GM19328 (cell line): ENCODE data around the gene TPP1.

Experiments used
- ATAC-seq: cut with Tn5 transposase; IDR thresholded peaks from one replicate; pipeline ENCODE4 v1.9.1; 2021; ENCODE audit warnings: mild to moderate bottlenecking, moderate library complexity; ENCODE audit not compliant: unreplicated experiment

TPP1 gene

DNA sequence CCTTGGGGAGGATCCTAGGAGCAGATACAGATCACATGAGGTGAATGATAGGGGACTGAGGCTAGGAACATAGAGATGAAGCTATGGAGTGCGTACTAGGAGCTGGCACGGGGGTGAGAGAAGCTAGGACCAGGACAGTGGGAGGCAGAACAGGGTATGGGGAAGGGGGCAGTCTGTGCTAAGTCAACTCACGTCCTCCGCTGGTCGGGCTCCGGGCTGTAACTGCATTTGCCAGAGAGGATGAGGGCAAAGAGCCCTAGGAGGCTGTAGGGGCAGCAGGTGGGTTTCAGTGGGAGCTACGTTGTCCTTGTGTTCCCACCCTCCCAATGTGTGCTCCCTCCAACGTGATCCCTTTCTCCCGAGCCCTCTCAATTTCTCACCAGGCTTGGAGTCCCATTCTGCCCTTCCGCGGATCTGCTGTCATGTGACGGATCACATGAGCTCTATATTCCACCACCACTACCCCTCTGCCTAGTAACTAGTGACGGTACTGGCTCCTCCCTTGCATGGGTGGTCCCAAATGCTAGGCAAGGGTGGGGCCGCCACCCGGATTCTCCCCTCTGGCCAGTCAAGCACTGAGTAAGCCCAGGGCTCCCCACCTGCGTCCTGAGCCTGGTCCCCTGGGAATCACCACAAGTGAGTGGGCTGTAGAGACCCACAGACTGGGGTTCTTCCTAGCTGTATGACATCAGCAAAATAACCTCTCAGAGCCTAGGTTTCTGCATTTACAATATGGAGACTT lies at the start of gene TPP1:
TSS of gene TPP1 (minus strand) at position 419 of the 742 bp plus-strand sequence. CDS start at position 397, 22 bp downstream.
- ATAC-seq: peak; percentile 99

DNA sequence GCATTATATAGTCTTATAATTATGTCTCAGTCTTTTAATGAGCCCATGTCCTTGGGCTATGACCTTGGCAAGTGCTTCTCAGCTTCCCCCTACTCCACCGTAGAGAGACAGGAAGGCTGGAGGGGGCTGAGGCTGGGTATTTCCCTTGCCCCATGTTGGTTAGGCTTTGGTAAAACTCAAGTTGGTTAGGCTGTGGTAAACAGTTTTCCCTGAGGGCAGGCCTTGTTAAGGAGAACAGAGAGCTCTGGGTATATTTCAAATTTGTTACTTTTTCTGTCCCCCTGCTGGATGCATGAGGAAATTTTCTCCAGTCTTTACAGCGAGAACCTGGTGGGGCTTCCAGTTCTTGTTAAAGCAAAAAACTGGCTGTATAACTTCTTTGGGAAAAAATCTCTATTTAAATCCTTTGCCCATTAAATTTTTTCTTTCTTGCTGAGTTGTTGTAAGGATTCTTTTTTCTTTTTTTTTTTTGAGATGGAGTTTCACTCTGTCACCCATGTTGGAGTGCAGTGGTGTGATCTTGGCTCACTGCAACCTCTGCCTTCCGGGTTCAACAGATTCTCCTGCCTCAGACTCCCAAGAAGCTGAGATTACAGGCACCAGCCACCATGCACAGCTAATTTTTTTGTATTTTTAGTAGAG lies 48.6 kb upstream of the TPP1 start:
- ATAC-seq: peak; percentile 69

DNA sequence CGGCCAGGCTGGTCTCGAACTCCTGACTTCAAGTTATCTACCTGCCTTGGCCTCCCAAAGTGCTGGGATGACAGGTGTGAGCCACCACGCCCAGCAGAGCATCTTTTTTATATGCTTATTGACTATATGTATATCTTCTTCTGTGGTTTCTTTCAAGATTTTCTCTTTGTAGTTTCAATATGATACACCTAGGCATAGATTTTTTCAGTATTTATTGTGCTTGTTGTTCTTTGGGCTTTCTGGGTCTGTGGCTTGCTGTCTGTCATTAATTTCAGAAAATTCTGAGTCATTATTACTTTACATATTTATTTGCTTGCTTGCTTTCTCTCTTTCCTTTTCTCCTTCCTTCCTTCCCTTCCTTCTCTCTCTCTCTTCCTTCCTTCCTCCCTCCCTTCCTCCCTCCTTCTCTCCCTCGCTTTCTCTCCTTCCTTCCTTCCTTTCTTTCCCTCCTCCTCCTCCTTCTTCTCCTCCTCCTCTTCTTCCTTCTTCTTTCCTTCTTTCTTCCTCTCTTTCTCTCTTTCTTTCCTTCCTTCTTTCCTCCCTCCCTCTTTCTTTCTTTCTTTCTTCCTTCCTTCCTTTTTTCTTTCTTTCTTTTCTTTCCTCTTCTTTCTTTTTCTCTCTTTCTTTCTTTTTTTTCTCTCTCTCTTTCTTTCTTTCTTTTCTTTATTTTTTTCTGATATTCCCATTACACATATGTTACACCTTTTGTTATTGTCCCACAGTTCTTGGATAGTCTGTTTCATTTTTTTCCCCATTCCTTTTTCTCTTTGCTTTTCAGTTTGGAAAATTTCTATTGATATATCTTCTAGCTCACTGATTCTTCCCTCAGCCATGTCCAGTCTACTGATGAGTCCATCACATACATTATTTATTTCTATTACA lies 47.3 kb upstream of the TPP1 start:
- no peak for ATAC-seq

DNA sequence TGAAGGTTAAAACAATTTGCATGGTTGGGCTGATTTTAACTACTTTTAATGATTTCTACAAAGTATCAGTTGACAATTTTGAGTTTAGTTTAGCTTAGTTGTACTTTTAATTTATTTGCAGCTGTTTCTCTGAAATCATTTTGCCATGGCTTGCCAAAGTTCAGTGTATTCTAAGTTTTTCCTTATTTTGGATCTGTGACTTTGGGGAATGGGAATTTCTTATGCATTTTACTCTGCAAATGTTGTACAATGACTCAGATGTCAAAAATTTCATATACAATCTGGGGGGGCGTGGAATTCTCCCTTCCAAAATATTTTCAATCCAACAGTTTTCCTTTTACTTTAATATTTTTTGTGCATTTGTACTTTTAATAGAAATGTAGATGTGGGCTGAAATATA lies 45.3 kb upstream of the TPP1 start:
- no peak for ATAC-seq

DNA sequence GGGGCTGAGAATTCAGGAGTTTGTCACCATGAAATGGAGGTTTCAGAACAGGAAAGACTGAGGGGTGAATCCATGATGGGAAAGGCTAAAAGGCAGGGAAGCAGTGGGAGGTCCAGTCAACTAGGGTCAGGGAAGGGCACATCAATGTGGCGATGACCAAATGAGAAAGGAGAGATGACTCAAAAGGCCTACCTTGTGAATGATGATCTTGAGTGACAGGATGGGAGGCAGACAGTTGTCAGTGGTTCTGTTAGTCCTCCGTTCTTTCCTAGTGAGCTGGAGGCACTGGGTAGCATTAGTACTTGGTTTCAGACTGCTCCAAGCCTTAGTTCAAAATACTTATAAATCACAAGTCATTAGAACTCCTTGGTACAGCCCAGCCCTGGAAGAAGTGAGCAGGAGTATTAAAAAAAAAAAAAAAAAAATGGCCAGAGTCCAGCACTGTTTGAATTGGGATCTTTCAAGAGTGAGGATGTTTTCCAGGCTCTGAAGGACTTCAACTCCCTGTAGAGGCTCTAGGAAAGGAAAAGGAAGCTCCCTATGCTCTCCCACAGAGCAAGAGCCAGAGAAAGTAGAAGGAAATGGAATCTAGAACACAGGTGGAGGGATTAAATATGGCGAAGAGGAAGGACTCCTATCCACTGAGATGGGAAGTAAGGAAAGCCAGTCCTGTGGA lies 44.7 kb upstream of the TPP1 start:
- no peak for ATAC-seq

DNA sequence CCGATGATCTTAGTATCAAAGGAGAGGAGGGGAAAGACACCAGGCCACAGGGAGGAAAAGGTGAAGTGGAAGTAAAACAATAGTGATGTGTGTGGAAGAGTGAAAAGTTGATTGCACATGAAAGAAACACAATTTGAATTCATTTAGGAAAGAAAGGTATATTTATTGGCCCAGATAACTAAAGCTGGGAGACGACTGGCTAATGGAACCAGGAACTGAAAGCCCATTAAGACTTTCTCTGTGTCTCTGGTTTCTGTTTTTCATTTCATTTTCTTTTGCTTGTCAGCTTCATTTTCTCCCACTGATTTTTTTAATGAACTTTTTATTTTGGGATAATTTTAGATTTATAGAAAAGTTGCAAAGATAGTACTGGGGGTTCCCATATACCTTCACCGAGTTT lies 41.5 kb upstream of the TPP1 start:
- ATAC-seq: no peak

DNA sequence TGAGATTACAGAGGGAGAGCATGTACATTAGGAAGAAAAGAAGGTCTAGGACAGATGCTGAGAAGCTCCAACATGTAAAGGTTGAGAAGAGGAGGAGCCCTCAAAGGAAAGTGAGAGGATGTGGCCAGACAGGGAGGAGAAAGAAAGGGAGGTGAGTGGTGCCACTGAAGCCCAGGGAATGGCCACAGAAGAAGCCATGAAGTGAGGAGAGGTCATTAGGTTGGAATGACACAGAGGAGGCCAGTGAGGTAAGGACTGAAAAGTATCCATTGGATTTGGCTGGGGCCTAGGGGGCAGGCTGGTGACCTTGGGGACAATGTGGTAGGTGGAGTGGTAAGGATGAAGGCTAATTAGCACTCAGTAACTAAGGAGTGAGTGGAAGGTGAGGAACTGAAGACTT lies 39.4 kb upstream of the TPP1 start:
- ATAC-seq: no peak

DNA sequence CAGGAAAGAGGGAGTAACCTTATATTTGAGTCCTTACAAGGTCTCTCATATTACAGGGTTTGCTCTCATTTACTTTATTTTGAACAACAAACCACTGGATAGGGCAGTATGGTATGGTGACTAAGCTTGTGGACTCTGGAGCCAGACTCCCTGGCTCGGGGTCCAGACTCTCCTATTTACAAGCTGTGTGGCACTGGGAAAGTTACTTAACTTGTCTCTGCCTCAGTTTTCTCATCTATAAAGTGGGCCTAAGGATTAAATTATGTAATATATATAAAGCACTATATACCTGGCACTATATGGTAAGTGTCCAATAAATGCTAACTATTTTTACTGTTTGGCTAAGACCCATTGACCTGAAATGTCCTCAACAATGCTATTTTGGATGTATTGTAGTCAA lies 38.1 kb upstream of the TPP1 start:
- no peak for ATAC-seq

DNA sequence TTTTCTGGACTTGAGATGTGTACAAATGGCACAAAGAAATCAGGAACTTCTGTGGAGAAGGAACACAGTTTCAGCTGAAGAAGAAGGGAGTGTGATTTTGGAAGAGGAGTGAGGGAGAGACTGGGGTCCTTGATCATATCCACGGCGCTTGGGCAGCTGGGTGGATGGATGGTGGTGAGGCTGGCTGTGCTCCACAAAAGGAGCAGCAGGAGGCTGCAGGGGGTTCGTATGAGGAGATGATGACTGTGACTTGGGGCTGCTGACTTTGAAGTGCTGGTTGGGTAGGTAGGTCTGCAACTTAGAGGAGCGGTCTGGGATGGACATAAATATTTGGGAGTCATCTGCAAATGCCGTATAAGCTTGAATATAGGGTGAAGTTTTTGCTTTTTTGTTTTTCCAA lies 37.7 kb upstream of the TPP1 start:
- ATAC-seq: no peak

DNA sequence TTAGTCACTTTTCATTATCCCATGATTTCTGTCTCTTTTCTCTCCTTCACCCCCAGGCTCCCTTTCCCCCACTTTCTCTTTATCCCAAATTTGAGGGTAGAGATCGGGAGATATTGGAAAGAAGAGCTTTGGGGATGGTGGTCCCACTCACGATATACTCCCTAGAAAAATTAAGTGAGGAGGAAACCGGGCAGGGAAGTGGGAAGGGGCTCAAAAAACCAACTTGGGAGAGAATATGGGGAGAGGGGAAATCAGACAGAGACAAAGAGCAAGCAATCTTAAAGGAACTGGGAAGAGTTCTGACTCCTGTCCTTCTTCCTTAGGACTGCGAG lies 37.3 kb upstream of the TPP1 start:
- ATAC-seq: no peak

DNA sequence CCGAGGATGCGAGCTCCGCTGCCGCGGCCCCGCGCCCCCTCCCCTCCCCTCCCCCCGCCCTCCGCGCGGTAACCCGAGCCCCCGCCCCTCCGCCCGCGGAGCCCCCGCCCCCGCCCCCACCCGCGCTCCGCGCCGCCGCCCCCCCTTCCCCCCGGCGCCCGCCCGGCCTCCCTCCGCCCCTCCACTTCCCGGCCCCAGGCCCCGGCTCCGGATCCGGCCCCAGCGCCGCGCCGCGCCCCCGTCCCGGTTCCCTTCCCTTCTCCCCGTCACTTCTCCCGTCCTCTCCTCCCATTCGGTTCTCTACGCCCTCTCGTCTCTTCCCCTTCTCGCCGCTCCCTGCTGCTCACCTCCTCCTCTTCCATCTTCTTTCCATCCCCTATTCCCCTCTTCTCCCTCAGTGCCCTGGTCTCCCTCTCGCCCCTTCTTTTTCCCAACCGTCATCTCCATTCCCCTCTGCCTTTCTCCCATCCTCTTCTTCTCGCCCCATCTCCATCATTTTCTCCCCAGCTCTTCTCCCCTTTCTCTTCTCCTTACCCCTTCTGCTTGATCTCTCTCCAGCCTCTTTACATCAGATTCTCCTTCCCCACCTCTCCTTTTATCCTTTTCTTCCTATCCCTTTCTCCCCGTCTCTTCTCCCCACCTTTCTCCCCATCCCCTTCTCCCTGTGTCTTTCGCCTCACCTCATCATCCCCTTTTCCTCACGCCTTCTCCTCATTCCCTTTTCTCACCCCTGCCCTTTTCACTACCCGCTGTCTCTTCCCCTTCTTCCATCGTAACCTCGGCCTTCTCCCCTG lies 36.8 kb upstream of the TPP1 start, which contains the start of gene DCHS1:
TSS of gene DCHS1 (minus strand) at position 20 of the 794 bp plus-strand sequence. CDS start 14,196 bp downstream, outside the sequence.
- no peak for ATAC-seq

DNA sequence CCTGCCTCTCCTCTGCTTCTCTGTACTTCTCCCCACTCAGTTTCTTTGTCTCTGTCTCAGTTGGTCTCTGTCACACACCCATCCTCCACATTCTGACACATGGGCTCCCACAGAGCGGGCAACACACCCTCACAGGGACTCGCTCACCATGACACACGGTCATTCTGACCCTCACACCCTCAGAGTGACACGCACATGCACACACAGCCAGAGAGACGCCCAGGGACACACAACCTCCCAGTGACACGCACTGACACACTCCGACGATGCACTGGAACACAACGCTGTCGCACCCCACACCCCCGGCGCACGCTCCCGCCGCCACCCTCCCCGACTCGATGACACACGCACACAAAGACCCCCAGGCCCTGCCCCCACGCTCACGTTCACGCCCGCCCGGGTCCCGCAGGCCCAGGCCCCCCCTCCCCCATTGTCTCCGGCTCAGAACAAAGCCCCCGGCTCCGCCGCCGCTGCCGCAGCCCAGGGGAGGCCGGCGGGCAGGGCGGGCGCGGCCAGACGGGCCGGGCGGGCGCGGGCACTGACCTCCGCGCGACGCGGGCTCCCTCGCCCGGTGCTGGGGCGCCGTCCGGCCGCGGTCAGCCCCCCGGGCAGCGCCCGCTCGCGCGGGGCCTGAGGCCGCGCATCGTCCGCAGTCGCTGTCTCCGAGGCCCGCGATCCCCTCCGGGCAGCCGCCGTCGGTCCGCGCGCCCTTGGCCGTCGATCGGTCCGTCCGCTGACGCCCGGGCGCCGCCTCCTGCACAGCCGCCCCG lies 36.0 kb upstream of the TPP1 start:
- no peak for ATAC-seq

DNA sequence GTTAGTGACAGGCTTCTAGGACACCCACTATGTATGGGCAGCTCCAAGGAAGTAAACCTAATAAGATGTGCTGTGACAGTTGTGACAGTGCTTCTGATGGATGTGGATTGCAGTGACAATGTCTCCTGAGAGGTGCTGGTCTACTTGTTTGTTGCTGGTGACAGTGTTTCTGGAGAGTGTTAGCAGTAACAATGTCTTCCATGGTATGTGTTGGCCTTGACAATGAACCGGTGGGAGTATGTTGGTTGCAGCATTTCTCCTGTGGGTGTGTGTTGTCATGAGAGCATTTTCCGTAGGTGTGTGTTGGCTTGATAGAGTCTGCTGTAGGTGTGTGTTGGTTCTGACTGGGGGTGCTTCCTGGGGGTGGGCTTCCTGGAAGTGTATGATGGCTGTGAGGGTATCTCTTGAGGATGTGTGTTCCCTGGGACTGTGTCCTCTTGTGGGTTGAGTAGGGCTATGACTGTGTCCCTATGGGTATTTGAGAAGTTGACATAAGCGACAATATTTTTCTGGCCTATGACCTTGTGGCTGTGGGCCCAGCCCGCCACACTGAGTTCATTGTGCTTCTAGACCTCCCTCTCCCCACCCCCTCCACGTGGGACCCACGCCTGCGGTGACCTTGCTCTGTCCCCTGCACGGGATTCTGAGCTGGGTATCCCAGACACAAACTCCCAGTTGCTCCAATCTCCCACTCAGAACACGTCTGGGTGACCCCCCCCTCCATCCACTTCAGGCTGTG lies 35.2 kb upstream of the TPP1 start:
- ATAC-seq: no peak

DNA sequence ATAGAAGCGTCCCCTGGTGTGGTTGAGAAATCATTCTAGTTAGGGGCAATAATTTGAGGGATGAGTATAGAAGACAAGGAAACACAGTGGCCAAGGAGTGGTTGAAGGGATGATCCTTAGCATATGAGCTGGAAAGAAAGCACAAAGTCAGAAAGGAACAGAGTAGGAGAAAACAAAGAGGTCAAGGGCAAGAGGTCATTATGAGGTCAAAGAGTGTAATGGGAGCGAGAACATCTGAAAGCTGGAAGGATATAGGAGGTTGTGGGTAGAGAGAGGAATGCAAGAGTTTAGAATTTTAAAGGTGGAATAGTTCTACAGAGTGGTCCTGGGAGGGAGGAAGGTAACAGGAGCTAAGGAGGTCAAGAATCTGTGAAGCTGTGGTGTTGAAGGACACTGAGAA lies 34.4 kb upstream of the TPP1 start:
- no peak for ATAC-seq

DNA sequence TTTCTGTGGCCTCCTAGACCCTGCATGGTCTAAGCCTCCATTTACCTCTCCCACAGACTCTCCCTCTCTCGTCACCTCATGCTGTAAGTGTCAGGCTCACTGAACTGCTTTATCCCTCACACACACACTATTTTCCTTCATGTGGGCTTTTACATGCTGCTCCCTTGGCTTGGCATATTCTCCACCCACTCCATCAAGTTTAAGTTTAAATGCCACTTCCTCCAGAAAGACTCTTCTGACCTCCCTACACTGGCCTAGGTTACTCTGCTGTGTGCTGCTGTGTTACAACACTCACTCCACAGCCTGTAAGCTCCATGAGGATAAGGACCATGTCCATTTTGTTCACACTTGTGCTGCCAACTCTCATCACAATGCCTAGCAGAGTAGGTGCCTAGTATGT lies 33.9 kb upstream of the TPP1 start:
- ATAC-seq: no peak

DNA sequence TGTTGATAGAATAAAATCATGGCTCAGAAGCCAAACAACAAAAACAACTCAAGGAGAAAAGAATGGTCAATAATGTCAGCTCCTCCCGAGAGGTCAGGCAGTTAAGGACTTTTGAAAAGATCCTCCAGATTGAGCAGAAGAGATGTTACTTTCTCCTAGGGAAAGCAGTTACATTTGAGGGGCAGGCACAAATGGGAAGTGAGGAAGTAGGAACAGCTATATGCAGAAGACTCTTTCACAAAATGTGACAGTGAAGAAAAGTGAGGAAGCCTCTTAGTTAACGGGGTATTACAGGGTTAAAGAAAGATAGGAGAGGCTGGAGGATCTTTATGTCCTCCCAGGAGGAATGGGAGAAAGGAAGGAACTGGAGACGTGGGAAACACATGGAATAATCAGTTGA lies 33.0 kb upstream of the TPP1 start:
- ATAC-seq: no peak

DNA sequence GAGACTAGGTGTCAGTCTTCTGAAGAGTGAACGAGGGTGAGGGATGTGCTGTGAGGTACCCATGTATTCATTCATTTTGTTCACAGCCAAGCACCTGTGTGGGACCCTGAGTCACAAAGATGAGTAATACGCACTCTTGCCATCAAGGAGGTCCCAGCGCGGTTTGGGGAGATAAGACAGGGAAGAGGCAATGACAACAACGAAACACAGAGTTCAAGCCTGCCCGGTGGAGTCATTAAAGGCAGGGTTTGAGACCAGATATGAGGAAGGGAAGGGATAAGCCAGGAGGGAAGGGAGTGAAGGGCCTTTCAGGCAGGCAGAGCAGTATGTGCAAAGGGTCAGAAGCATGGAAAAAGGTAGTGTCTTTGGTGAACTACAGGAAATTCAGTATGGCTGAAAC lies 31.8 kb upstream of the TPP1 start:
- no peak for ATAC-seq

DNA sequence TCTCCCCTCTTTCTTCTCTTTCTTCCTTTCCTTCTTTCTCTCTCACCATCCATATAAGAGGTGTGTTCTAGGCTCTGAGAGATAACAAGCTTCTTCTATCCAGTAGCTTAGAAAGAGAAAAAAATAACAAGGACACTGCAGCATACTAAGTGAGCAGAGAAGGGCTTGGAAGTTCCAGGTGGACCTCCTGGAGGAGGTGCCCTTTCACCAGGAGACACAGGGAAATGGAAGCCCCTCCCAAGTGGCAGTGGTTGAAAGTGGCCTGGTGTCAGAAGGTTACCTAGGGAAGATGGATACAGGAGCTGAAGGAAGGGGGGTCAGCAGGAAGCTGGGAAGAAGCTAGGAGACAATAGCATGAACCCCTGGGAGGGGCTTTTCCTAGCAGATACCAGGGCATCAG lies 30.9 kb upstream of the TPP1 start:
- ATAC-seq: no peak

DNA sequence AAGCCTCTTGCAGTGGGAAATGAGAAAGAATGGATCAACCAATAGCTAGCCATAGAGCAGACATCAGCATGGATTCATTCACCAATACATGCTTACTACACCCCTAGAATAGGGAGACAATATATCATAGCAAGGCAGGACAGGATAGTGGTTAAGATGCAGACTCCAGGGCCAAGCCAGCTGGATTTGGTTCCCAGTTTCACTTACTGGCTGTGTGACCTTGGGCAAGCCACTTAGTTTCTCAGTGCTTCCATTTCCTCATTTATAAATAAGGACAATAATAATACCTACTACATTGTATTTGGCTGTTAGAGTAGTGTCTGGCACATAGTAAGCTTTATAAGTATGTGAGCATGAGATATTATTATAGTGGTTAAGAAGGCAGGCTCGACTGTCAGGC lies 29.3 kb upstream of the TPP1 start:
- no peak for ATAC-seq
